HG03342 (cell line): Measurements from ENCODE around the gene SLC30A10.
"Not testable (repeated sequence)": the region's sequence is repeated elsewhere in the genome, so short reads cannot be mapped to it uniquely, and the experiment has no call there.

Source experiments
- ATAC-seq: cut with Tn5 transposase; IDR thresholded peaks from one replicate; pipeline ENCODE4 v1.9.1; 2021; ENCODE audit warnings: mild to moderate bottlenecking, moderate library complexity; ENCODE audit not compliant: unreplicated experiment

Gene SLC30A10

DNA sequence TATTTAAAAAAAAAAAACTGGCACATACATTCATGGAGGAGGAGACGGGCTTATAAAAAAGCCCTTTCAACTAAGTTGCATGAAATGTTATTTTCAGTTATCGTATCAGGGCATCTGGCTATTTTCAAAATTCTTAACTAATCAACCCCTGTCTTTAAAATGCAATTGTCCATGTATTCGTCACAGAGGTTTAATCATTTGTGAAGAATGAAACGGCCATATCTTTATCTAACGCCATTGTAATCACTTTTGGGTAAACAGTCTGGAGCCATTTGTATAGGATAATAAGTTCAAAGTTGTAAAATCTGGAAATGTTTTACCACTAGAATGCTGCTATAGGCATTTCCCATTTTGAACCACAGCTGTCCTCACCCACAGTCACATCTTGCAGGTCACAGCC, 30.4 kb downstream of the SLC30A10 start:
- no peak for ATAC-seq

DNA sequence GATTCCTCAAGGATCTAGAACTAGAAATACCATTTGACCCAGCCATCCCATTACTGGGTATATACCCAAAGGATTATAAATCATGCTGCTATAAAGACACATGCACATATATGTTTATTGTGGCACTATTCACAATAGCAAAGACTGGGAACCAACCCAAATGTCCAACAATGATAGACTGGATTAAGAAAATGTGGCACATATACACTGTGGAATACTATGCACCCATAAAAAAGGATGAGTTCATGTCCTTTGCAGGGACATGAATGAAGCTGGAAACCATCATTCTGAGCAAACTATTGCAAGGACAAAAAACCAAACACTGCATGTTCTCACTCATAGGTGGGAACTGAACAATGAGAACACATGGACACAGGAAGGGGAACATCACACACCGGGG, 36.1 kb downstream of the SLC30A10 start:
- ATAC-seq = not testable (repeated sequence)

DNA sequence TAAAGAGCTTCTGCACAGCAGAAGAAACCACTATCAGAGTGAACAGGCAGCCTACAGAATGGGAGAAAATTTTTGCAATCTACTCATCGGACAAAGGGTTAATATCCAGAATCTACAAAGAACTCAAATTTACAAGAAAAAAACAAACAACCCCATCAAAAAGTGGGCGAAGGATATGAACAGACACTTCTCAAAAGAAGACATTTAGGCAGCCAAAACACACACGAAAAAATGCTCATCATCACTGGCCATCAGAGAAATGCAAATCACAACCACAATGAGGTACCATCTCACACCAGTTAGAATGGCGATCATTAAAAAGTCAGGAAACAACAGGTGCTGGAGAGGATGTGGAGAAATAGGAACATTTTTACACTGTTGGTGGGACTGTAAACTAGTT, 36.5 kb downstream of the SLC30A10 start:
- ATAC-seq = not testable (repeated sequence)

DNA sequence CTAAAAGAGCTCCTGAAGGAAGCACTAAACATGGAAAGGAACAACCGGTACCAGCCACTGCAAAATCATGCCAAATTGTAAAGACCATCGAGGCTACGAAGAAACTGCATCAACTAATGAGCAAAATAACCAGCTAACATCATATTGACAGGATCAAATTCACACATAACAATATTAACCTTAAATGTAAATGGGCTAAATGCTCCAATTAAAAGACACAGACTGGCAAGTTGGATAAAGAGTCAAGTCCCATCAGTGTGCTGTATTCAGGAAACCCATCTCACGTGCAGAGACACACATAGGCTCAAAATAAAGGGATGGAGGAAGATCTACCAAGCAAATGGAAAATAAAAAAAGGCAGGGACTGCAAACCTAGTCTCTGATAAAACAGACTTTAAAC, 39.7 kb downstream of the SLC30A10 start:
- ATAC-seq = not testable (repeated sequence)

DNA sequence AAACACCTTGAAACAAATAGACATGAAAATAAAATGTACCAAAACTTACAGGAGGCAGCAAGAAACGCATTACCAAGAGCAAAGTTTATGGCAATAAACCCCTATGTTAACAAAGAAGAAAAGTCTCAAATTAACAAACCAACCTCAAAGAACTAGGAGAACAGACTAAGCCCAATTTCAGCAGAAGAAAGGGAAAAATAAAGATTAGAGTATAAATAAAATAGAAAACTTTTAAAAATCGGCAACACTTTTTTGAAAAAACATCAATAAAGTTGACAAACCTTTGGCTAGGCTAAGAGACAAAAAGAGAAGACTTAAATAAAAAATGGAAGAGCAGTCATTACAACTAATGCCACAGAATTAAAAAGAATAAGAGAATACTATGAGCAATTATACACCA, 42.7 kb downstream of the SLC30A10 start:
- ATAC-seq = no peak

DNA sequence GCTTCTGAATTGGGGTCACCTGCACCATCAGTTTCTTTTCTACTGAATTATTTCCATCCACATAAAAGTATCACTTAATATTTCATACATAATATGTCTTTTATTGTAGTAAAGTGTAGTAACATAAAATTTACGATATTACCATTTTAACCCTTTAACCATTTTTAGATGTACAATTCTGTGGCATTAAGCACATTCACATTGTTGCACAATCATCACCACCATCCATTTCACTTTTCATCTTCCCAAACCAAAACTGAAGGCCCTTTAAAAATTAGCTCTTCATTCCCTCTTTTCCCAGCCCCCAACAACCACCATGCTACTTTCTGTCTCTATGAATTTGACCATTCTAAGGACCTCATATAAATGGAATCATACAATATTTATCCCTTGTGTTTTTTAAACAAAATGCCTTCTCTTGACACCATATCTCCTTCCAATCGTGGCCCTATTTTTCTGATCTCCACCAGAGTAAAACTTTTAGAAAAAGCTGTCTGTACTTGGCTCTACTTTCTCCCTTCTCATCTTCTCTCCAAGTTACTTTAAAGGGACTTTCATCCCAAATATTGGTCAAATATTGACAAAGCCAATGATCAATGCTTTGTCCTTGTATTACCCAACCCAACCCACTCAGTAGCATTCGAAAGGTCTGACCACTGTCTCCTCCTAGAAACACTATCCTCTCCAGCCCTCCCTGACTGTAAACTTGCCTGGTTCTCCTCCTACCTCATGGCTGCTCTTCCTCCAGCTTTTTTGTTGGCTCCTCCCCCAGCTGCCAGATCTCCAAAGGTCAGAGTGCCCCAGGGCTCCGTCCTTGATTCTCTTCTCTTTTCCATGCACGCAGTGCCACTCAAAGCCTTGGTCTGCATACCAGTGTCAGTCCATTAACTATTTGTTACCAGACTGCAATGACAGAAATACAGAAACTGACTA, 44.7 kb downstream of the SLC30A10 start:
- ATAC-seq = no peak

DNA sequence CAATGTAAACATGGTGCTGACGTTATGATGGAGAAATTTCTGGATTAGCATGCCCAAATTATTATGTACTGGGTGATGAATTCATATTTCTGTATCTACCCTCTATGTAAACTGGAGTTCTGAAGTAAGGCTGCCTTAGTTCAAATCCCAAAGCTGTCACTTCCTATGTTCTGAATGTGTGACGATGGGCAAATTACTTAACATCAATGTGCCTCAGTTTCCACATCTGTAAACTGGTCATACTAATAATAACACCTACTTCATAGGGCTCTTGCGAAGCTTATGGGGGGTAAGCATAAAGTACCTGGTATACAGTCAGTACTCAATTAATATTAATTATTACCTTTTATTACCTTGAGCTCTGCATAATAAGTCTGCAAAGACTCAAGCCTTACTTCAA, 45.6 kb downstream of the SLC30A10 start:
- no peak for ATAC-seq

DNA sequence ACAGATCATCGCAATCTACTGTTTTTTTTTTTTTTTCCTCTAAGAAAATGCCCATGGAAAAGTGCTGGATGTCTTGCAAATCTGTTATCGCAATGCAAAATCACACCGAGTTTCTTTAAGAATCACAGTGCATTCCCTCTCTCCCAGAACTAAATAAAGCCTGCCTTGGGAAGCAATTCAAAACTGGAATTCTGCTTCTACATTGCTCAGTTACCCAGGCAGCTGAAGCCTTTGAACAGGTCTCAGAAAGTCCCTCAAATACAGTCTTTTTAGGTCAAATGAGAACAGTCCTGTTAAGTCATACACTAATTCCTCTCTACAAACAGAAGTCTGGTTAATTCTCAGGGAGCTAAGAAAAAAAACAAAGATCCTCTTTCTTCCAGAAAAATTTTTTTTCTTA, 46.3 kb downstream of the SLC30A10 start:
- ATAC-seq = no peak

DNA sequence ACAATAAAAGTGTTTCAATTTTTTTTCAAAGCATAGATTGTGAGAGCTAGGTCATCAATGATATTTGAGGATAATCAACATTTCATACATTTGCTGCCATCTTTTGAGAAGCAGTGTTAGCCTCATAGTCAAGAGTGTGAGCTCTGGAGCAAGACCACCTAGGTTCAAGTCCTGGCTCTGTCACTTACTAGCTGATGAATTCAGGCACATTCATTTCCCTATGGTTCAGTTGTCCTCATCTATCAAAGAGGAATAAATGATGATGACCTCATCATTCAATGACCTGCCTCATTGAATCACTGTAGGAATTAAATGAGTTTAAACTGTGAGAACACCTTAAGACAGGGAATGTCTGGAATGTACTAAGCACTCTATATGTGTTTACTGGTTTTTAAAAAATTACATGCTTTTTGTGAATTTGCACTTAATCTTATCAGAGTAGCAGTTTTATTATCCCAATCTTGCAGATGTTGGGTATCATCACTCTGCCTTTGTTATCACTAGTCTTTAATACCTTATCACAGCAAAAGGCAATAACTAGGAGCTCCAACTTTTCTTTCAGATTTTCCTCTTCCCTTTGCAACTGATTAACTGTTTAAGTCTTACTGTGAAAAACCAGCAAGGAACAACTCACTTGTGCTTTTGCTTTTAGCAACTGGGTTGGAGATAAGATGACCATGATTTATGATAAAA, 47.4 kb downstream of the SLC30A10 start:
- ATAC-seq = no peak

DNA sequence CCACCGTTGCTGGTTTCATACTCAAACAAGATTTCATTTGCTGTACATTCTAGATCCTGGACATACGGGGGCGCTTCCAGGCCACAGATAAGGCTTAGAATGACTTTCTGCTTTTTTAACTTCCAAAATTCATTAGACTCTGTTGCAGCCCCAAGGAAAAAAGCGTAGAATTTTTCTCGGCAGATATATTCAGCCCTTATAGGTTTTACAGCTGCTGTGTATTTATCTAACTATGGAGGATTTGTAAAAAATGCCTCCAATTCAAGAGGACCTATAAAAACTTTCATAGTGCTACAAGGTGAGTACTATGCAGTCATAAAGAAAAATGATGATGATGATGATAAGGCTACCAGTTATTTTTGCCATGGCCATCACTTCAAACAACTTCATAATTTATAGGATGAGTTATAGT, 51.6 kb downstream of the SLC30A10 start:
- ATAC-seq = no peak

DNA sequence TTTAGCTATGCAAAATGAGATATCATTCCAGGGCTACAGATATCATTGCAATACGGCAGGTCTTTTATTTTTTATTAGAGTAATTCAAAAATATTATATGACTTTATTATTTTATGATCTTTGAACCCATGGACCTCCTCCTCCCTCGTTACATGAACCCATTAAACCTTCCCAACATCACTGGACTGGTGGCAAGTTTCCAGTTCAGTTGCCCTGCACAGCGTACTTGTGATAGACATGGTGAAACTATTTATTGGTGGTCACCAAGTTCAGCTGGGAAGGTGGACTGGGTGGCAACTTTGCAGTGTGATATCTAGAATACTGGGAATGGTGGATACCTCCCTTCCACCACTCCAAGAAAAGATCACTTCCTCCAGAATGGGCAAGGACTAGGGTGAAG, 52.5 kb downstream of the SLC30A10 start:
- ATAC-seq = no peak

DNA sequence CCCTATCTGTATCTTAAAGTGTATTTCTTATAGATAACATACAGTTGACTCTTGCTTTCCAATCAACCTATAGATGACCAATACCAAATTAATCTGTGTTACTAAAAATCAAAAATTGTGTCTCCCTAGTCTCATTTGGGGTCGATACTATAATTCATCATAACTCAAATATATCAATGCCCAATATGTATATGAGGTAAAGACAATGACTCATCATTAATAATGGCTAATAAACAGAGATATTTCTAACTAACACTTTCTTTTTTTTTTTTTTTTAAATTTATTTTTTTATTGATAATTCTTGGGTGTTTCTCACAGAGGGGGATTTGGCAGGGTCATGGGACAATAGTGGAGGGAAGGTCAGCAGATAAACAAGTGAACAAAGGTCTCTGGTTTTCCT, 55.8 kb downstream of the SLC30A10 start:
- not testable (repeated sequence) for ATAC-seq

DNA sequence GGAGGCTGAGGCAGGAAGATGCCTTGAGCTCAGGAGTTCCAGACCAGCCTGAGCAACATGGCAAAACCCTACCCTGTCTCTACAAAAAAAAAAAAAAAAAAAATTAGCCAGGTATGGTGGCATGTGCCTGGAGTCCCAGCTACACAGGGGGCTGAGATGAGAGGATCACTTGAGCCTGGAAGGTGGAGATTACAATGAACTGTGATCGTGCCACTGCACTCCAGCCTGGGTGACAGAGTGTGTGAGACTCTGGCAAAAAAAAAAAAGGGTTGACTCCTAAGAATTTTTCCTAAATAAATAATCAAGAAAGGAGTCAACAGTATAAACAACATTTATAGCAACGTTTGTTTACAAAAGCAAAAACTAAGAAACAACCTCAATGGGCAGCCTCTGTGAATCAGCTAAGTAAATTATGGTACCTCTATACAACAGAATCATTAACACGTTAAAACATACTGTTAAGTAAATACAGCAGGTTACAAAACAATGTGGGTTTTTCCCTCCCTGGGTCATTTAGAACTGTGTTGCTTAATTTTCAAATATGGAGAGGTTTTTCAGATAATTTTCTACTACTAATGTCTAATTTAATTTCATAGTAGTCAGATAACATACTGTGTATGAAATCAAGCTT, 56.8 kb downstream of the SLC30A10 start:
- no peak for ATAC-seq

DNA sequence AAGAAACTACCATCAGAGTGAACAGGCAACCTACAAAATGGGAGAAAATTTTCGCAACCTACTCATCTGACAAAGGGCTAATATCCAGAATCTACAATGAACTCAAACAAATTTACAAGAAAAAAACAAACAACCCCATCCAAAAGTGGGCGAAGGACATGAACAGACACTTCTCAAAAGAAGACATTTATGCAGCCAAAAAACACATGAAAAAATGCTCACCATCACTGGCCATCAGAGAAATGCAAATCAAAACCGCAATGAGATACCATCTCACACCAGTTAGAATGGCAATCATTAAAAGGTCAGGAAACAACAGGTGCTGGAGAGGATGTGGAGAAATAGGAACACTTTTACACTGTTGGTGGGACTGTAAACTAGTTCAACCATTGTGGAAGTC, 59.7 kb downstream of the SLC30A10 start:
- not testable (repeated sequence) for ATAC-seq
